Body of pancreas (tissue), 4 donors: ENCODE results near the gene RFPL3. TPM values are rescaled to one million over a fixed set of nuclear protein-coding genes. Genes with fewer than 3 reads are reported as not detected.
"Not testable (repeated sequence)": the region's sequence is repeated elsewhere in the genome, so short reads cannot be mapped to it uniquely, and the experiment has no call there.

Experiments used
- ATAC-seq: fragments of 150-250 bp; one replicate; pipeline ENCODE4 v1.9.1; 2016
- DNase-seq, 4 donors: peaks; one replicate each; pipeline ENCODE4 v3.0.0-alpha.2; 2019
- H3K27ac ChIP-seq, 4 donors: fragments of 200-600 bp; sonication (generic); 1 replicate in 3 of 4; 2 replicates in 1 of 4; pipeline versions ENCODE4 v1.5.1 to v1.6.1; 2016 to 2019; ENCODE audit warnings: mild to moderate bottlenecking in 1 of 4, mixed read lengths in 1 of 4, moderate library complexity in 1 of 4
- H3K27me3 ChIP-seq, 2 donors: fragments of 200-600 bp; sonication (generic); one replicate each; pipeline ENCODE4 v1.6.0; 2016; ENCODE audit warnings: mild to moderate bottlenecking in 1 of 2
- H3K36me3 ChIP-seq, 2 donors: fragments of 200-600 bp; sonication (generic); replicated peaks in 1 of 2; 2 replicates each; pipeline ENCODE4 v1.5.1; 2016; ENCODE audit warnings: low read depth in 2 of 2; ENCODE audit not compliant: insufficient read depth in 1 of 2
- H3K4me1 ChIP-seq: fragments of 200-600 bp; sonication (generic); one replicate; pipeline ENCODE4 v1.6.0; 2016
- H3K4me3 ChIP-seq, 2 donors: fragments of 200-600 bp; sonication (generic); 1 replicate in 1 of 2; 2 replicates in 1 of 2; pipeline ENCODE4 v1.5.1; 2016 to 2019
- H3K9me3 ChIP-seq, 3 donors: fragments of 200-600 bp; sonication (generic); 1 replicate in 2 of 3; 2 replicates in 1 of 3; pipeline ENCODE4 v1.5.1; 2016
- CTCF ChIP-seq, 7 experiments: fragments of 450-650 bp in 4 of 7; fragments of 200-600 bp in 3 of 7; sonication (generic) in 3 of 7; IDR thresholded peaks; one replicate each; pipeline ENCODE4 v1.5.1; 2016 to 2019; ENCODE audit warnings: antibody characterized with exemption in 7 of 7
- POLR2A ChIP-seq, 3 donors: fragments of 450-650 bp; IDR thresholded peaks; one replicate each; pipeline ENCODE4 v1.6.1; 2016; ENCODE audit warnings: antibody characterized with exemption in 3 of 3, mild to moderate bottlenecking in 2 of 3
- WGBS, 2 donors: methylation state at CpG; one replicate each; pipeline ENCODE4 v1.1.5; 2017; 5-methylcytosine and 5-hydroxymethylcytosine counted together
- intact Hi-C: fragments of 100-400 bp; cut with DNase I; formaldehyde crosslinking; loops from one replicate; pipeline ENCODE4 v1.15.1; 2023
- total RNA-seq, 2 donors: library from RNA; depleted of rRNA; stranded (reverse); fragments of >200 nt; gene quantifications; one replicate each; pipeline ENCODE4 v1.1.0, GENCODE V29; 2016

Gene RFPL3
- total RNA-seq, 2 donors from 2014 or later: not detected

- DNase-seq (no peak), ATAC-seq (no peak)
- Histone ChIP-seq H3K9me3 (no peaks in the 10 kb centered on the region), H3K4me3 (no peak overlapping the region), H3K4me1 (no peaks in the 10 kb centered on the region), H3K27ac (no peak overlapping the region), H3K36me3 (no peaks in the 10 kb centered on the region), H3K27me3 (no peaks in the 10 kb centered on the region)
- TF ChIP-seq CTCF (IDR thresholded peaks at IDR 0.05): no peak
- TF ChIP-seq POLR2A (IDR thresholded peaks at IDR 0.05): no peak
- 81 to 84% methylated on average over 6 of the region's 6 CpGs for WGBS, 2 donors
- intact Hi-C loops: loop anchor here (10.0 kb wide), 1 partner anchor 63 kb away; no protein-coding TSS in a partner anchor
Measured at GRCh38 chr22:32348031-32348611, 9.5 kb upstream of the RFPL3 start.

GRCh38 chr22:32351875-32352274, 5.8 kb upstream of the RFPL3 start:
- intact Hi-C loops, DNase-seq, ATAC-seq, H3K27me3 ChIP-seq, H3K4me1 ChIP-seq, H3K27ac ChIP-seq, H3K4me3 ChIP-seq, H3K9me3 ChIP-seq, H3K36me3 ChIP-seq: not testable (repeated sequence)
- 78 to 88% methylated on average over 1 of the region's 1 CpG for WGBS, 2 donors

- TF ChIP-seq CTCF (IDR thresholded peaks at IDR 0.05) (no peak), POLR2A (IDR thresholded peaks at IDR 0.05) (no peak)
- Histone ChIP-seq H3K9me3 (no peaks in the 10 kb centered on the region), H3K4me3 (no peak overlapping the region), H3K4me1 (no peaks in the 10 kb centered on the region), H3K27ac (no peak overlapping the region), H3K36me3 (no peaks in the 10 kb centered on the region), H3K27me3 (no peaks in the 10 kb centered on the region)
- DNase-seq (no peak), ATAC-seq (no peak)
- intact Hi-C loops: no loop called here
- 78 to 84% methylated on average over 6 to 14 of the region's 14 CpGs for WGBS, 2 donors
Measured at GRCh38 chr22:32352681-32353080, 5.0 kb upstream of the RFPL3 start.

GRCh38 chr22:32353292-32353691, 4.4 kb upstream of the RFPL3 start:
- H3K4me1 ChIP-seq: no peaks in the 10 kb centered on the region
- H3K27me3 ChIP-seq: no peaks in the 10 kb centered on the region
- intact Hi-C loops: no loop called here
- WGBS, 2 donors: 84 to 94% methylated on average over 9 to 24 of the region's 28 CpGs
- no peak overlapping the region for H3K4me3 ChIP-seq
- TF ChIP-seq POLR2A (IDR thresholded peaks at IDR 0.05) (no peak), CTCF (IDR thresholded peaks at IDR 0.05) (no peak)
- ATAC-seq (no peak), DNase-seq (no peak)
- no peaks in the 10 kb centered on the region for H3K9me3 ChIP-seq
- no peak overlapping the region for H3K27ac ChIP-seq
- H3K36me3 ChIP-seq: no peaks in the 10 kb centered on the region

- Histone ChIP-seq H3K27me3 (no peaks in the 10 kb centered on the region), H3K4me1 (no peaks in the 10 kb centered on the region), H3K27ac (no peak overlapping the region), H3K9me3 (no peaks in the 10 kb centered on the region), H3K36me3 (no peaks in the 10 kb centered on the region), H3K4me3 (no peak overlapping the region)
- intact Hi-C loops: no loop called here
- TF ChIP-seq POLR2A (IDR thresholded peaks at IDR 0.05): no peak
- no peak for TF ChIP-seq CTCF (IDR thresholded peaks at IDR 0.05)
- DNase-seq (no peak), ATAC-seq (no peak)
- 82% methylated on average over 5 to 17 of the region's 19 CpGs for WGBS, 2 donors
Measured at GRCh38 chr22:32353840-32354239, 3.8 kb upstream of the RFPL3 start.
